Tibial artery (tissue), 4 donors: ENCODE data around the gene MBTD1.

ENCODE experiments used
- DNase-seq, 2 donors: peaks; one replicate each; pipeline ENCODE4 v3.0.0-alpha.2; 2019
- H3K27ac ChIP-seq, 2 donors: fragments of 200-600 bp; sonication (generic) in 1 of 2; 1 replicate in 1 of 2; 2 replicates in 1 of 2; pipeline ENCODE4 v1.5.1; 2018 to 2019; ENCODE audit warnings: mild to moderate bottlenecking in 1 of 2
- H3K27me3 ChIP-seq, 2 donors: fragments of 200-600 bp; sonication (generic) in 1 of 2; one replicate each; pipeline versions ENCODE4 v1.5.1 to v1.6.0; 2016 to 2019
- H3K36me3 ChIP-seq, 3 donors: fragments of 200-600 bp; sonication (generic) in 2 of 3; one replicate each; pipeline ENCODE4 v1.5.1; 2016 to 2019; ENCODE audit warnings: mild to moderate bottlenecking in 2 of 3
- H3K4me1 ChIP-seq, 4 donors: fragments of 200-600 bp; sonication (generic) in 2 of 4; 1 replicate in 3 of 4; 2 replicates in 1 of 4; pipeline ENCODE4 v1.5.1; 2016 to 2019
- H3K4me3 ChIP-seq, 2 donors: fragments of 200-600 bp; sonication (generic) in 1 of 2; 1 replicate in 1 of 2; 2 replicates in 1 of 2; pipeline ENCODE4 v1.5.1; 2018 to 2019; ENCODE audit warnings: mild to moderate bottlenecking in 2 of 2
- H3K9me3 ChIP-seq, 3 donors: fragments of 200-600 bp; sonication (generic) in 1 of 3; one replicate each; pipeline ENCODE4 v1.5.1; 2016 to 2019
- CTCF ChIP-seq, 2 experiments: fragments of 200-600 bp in 1 of 2; fragments of 450-650 bp in 1 of 2; IDR thresholded peaks; one replicate each; pipeline ENCODE4 v1.5.1; 2017 to 2019; ENCODE audit warnings: antibody characterized with exemption in 2 of 2, mild to moderate bottlenecking in 1 of 2, moderate library complexity in 1 of 2
- intact Hi-C: fragments of 100-400 bp; cut with DNase I; formaldehyde crosslinking; loops from one replicate; pipeline ENCODE4 v1.15.0; 2023; ENCODE audit warnings: low total_unique reads

The MBTD1 gene

GRCh38 chr17:51245535-51245934 is 14.3 kb downstream of the MBTD1 start:
- Histone ChIP-seq H3K27me3 (no peaks in the 10 kb centered on the region), H3K27ac (no peak overlapping the region), H3K4me1 (no peaks in the 10 kb centered on the region), H3K9me3 (no peaks in the 10 kb centered on the region), H3K36me3 (no peaks in the 10 kb centered on the region), H3K4me3 (no peak overlapping the region)
- TF ChIP-seq CTCF (IDR thresholded peaks at IDR 0.05), result no peak
- intact Hi-C loops, result no loop called here
- DNase-seq, result no peak

- intact Hi-C loops, result no loop called here
- H3K9me3 ChIP-seq, result no peaks in the 10 kb centered on the region
- H3K36me3 ChIP-seq, result no peaks in the 10 kb centered on the region
- H3K4me3 ChIP-seq, result no peak overlapping the region
- H3K27me3 ChIP-seq, result no peaks in the 10 kb centered on the region
- no peak for DNase-seq
- no peaks in the 10 kb centered on the region for H3K4me1 ChIP-seq
- TF ChIP-seq CTCF (IDR thresholded peaks at IDR 0.05), result no peak
- no peak overlapping the region for H3K27ac ChIP-seq
Observed at GRCh38 chr17:51244041-51244440, 15.8 kb downstream of the MBTD1 start.

GRCh38 chr17:51240275-51240674 is 19.6 kb downstream of the MBTD1 start:
- no peak for TF ChIP-seq CTCF (IDR thresholded peaks at IDR 0.05)
- no peaks in the 10 kb centered on the region for H3K36me3 ChIP-seq
- intact Hi-C loops, result no loop called here
- no peak overlapping the region for H3K4me3 ChIP-seq
- no peak for DNase-seq
- H3K27ac ChIP-seq, result no peak overlapping the region
- H3K4me1 ChIP-seq, result no peaks in the 10 kb centered on the region
- no peaks in the 10 kb centered on the region for H3K27me3 ChIP-seq
- H3K9me3 ChIP-seq, result no peaks in the 10 kb centered on the region

GRCh38 chr17:51238255-51238887 is 21.5 kb downstream of the MBTD1 start:
- TF ChIP-seq CTCF (IDR thresholded peaks at IDR 0.05), result no peak
- intact Hi-C loops, result no loop called here
- no peak for DNase-seq
- H3K27ac ChIP-seq, result no peak overlapping the region
- no peak overlapping the region for H3K4me3 ChIP-seq
- H3K27me3 ChIP-seq, result no peaks in the 10 kb centered on the region
- H3K36me3 ChIP-seq, result no peaks in the 10 kb centered on the region
- no peaks in the 10 kb centered on the region for H3K4me1 ChIP-seq
- no peaks in the 10 kb centered on the region for H3K9me3 ChIP-seq

- intact Hi-C loops, result no loop called here
- DNase-seq, result no peak
- no peak overlapping the region for H3K27ac ChIP-seq
- H3K4me1 ChIP-seq, result no peaks in the 10 kb centered on the region
- H3K4me3 ChIP-seq, result no peak overlapping the region
- no peak for TF ChIP-seq CTCF (IDR thresholded peaks at IDR 0.05)
- H3K36me3 ChIP-seq, result no peaks in the 10 kb centered on the region
- H3K27me3 ChIP-seq, result no peaks in the 10 kb centered on the region
- H3K9me3 ChIP-seq, result no peaks in the 10 kb centered on the region
Observed at GRCh38 chr17:51234162-51234561, 25.7 kb downstream of the MBTD1 start.

GRCh38 chr17:51231999-51232398 is 27.9 kb downstream of the MBTD1 start:
- no peaks in the 10 kb centered on the region for H3K36me3 ChIP-seq
- H3K4me3 ChIP-seq, result no peak overlapping the region
- intact Hi-C loops, result no loop called here
- no peak overlapping the region for H3K27ac ChIP-seq
- peaks cover 0 to 3% (median 0%) of the 10 kb centered on the region in 4 donors for H3K4me1 ChIP-seq
- no peak for DNase-seq
- no peak for TF ChIP-seq CTCF (IDR thresholded peaks at IDR 0.05)
- H3K27me3 ChIP-seq, result no peaks in the 10 kb centered on the region
- no peaks in the 10 kb centered on the region for H3K9me3 ChIP-seq
